GM12865 (cell line): Measurements from ENCODE around the gene ENAH.

Experiments
- DNase-seq: peaks from one replicate; pipeline ENCODE4 v3.0.0; 2010; ENCODE audit warnings: low read depth
- H3K4me3 ChIP-seq: 2 replicates; pipeline ENCODE4 v1.5.1; 2011; ENCODE audit warnings: mild to moderate bottlenecking, low read depth, low read length, control low read depth
- CTCF ChIP-seq: IDR thresholded peaks from 2 replicates; pipeline ENCODE4 v1.5.1; 2011; ENCODE audit warnings: low read length, control low read depth, low read depth, inconsistent platforms; ENCODE audit not compliant: insufficient read depth; ENCODE audit errors: missing control alignments

The ENAH gene

GRCh38 chr1:225469051-225469450, 183.9 kb downstream of the ENAH start:
- no peak overlapping the region for H3K4me3 ChIP-seq
- no peak for TF ChIP-seq CTCF
- no peak for DNase-seq

GRCh38 chr1:225468270-225469020, 184.5 kb downstream of the ENAH start:
- H3K4me3 ChIP-seq = peak overlapping the region; percentile 90
- TF ChIP-seq CTCF = no peak
- DNase-seq = peak; percentile 31

GRCh38 chr1:225467193-225468020, 185.5 kb downstream of the ENAH start:
- DNase-seq = peak; percentile 94
- TF ChIP-seq CTCF = no peak
- H3K4me3 ChIP-seq = peak overlapping the region; percentile 90

GRCh38 chr1:225466848-225467192, 186.1 kb downstream of the ENAH start:
- peak overlapping the region; percentile 90 for H3K4me3 ChIP-seq
- no peak for TF ChIP-seq CTCF

GRCh38 chr1:225465793-225466517, 187.0 kb downstream of the ENAH start:
- H3K4me3 ChIP-seq = no peak overlapping the region
- TF ChIP-seq CTCF = no peak
- no peak for DNase-seq

More at GRCh38 chr1:225466848-225467192, 186.1 kb downstream of the ENAH start:
- no peak for DNase-seq

GRCh38 chr1:225464851-225465792, 187.8 kb downstream of the ENAH start:
- no peak overlapping the region for H3K4me3 ChIP-seq
- no peak for TF ChIP-seq CTCF
- no peak for DNase-seq
